WTC11 (cell line): ENCODE data around the gene TRAIP. TPM values are rescaled to one million over a fixed set of nuclear protein-coding genes. Genes with fewer than 3 reads are reported as not detected.

Source experiments
- ATAC-seq: fragments of 200-7000 bp; cut with Tn5 transposase; 2 replicates; pipeline ENCODE4 v1.10.0; 2021; ENCODE audit warnings: mild to moderate bottlenecking, moderate library complexity
- CTCF ChIA-PET: fragments of 300-600 bp; sonication (Branson Sonifier 250); formaldehyde crosslinking; loops from one replicate; lab custom pipeline; 2021; ENCODE audit warnings: antibody characterized with exemption; lab: Charles Lee
- POLR2A ChIA-PET: fragments of 350-600 bp; sonication (Branson Sonifier 250); formaldehyde crosslinking; loops from one replicate; lab custom pipeline; 2021; ENCODE audit warnings: antibody characterized with exemption; lab: Charles Lee
- DNase-seq: peaks from one replicate; pipeline ENCODE4 v3.0.0; 2021; ENCODE audit warnings: low spot score
- H3K27ac Mint-ChIP-seq: 2 replicates; pipeline ENCODE4 v1.8.0; 2021; ENCODE audit warnings: mixed read lengths
- H3K27me3 Mint-ChIP-seq: 2 replicates; pipeline ENCODE4 v1.8.0; 2021; ENCODE audit warnings: low read depth, mild to moderate bottlenecking, moderate library complexity, mixed read lengths
- H3K36me3 Mint-ChIP-seq: 2 replicates; pipeline ENCODE4 v1.8.0; 2021; ENCODE audit warnings: mixed read lengths
- H3K4me1 Mint-ChIP-seq: 2 replicates; pipeline ENCODE4 v1.8.0; 2022; ENCODE audit warnings: mixed read lengths
- H3K4me3 Mint-ChIP-seq: 2 replicates; pipeline ENCODE4 v1.8.0; 2021; ENCODE audit warnings: mild to moderate bottlenecking, moderate library complexity, mixed read lengths
- H3K9me3 Mint-ChIP-seq: 2 replicates; pipeline ENCODE4 v1.8.0; 2021; ENCODE audit warnings: mixed read lengths
- GTF2I ChIP-seq: fragments of 250-450 bp; sonication (Bioruptor Pico); conservative IDR thresholded peaks from 2 replicates; pipeline ENCODE4 v1.4.0; 2021; ENCODE audit warnings: mild to moderate bottlenecking
- JAZF1 ChIP-seq: fragments of 250-450 bp; sonication (Bioruptor Pico); IDR thresholded peaks from 2 replicates; pipeline ENCODE4 v1.9.0; 2021; ENCODE audit warnings: moderate library complexity, mild to moderate bottlenecking, inconsistent platforms
- NFE2L1 ChIP-seq: sonication (generic); formaldehyde crosslinking; IDR thresholded peaks from 2 replicates; pipeline ENCODE4 v1.8.1; 2023; ENCODE audit warnings: missing genetic modification reagents
- NR3C1 ChIP-seq: sonication (generic); formaldehyde crosslinking; conservative IDR thresholded peaks from 2 replicates; pipeline ENCODE4 v1.8.1; 2023; ENCODE audit warnings: low read depth, mild to moderate bottlenecking, missing genetic modification reagents
- RORB ChIP-seq: fragments of 250-450 bp; sonication (Bioruptor Pico); IDR thresholded peaks from 2 replicates; pipeline ENCODE4 v1.9.0; 2021; ENCODE audit warnings: mild to moderate bottlenecking
- STAT6 ChIP-seq: sonication (generic); formaldehyde crosslinking; conservative IDR thresholded peaks from 2 replicates; pipeline ENCODE4 v1.8.1; 2023; ENCODE audit warnings: mild to moderate bottlenecking, low read depth, missing genetic modification reagents, moderate library complexity
- TCF7 ChIP-seq: sonication (generic); formaldehyde crosslinking; IDR thresholded peaks from 2 replicates; pipeline ENCODE4 v1.8.0; 2022; ENCODE audit warnings: mild to moderate bottlenecking, low read depth, missing genetic modification reagents, moderate library complexity
- USF1 ChIP-seq: sonication (generic); formaldehyde crosslinking; IDR thresholded peaks from 2 replicates; pipeline ENCODE4 v1.8.0; 2022; ENCODE audit warnings: mild to moderate bottlenecking, missing genetic modification reagents
- ZBTB21 ChIP-seq: sonication (generic); formaldehyde crosslinking; IDR thresholded peaks from 2 replicates; pipeline ENCODE4 v1.8.1; 2023; ENCODE audit warnings: mild to moderate bottlenecking, missing genetic modification reagents, borderline replicate concordance
- ZNF138 ChIP-seq: sonication (generic); formaldehyde crosslinking; conservative IDR thresholded peaks from 2 replicates; pipeline ENCODE4 v1.8.1; 2022; ENCODE audit warnings: mild to moderate bottlenecking, moderate library complexity, missing genetic modification reagents
- ZNF396 ChIP-seq: fragments of 250-450 bp; sonication (Bioruptor Pico); IDR thresholded peaks from 2 replicates; pipeline ENCODE4 v1.8.0; 2021; ENCODE audit warnings: mild to moderate bottlenecking, moderate library complexity, borderline replicate concordance
- ZNF425 ChIP-seq: fragments of 250-450 bp; sonication (Bioruptor Pico); conservative IDR thresholded peaks from 2 replicates; pipeline ENCODE4 v1.9.0; 2021; ENCODE audit warnings: mild to moderate bottlenecking
- total RNA-seq: library from RNA; stranded (reverse); gene quantifications from 3 replicates; pipeline ENCODE4 v1.2.3, GENCODE V29; 2021
- TF ChIP-seq, protein P1 (sequence below): sonication (generic); formaldehyde crosslinking; IDR thresholded peaks from 2 replicates; pipeline ENCODE4 v1.8.1; 2023; ENCODE audit warnings: mild to moderate bottlenecking, moderate library complexity, missing genetic modification reagents
- TF ChIP-seq, protein P2 (sequence below): sonication (generic); formaldehyde crosslinking; IDR thresholded peaks from 2 replicates; pipeline ENCODE4 v1.8.1; 2022; ENCODE audit warnings: low read depth, missing genetic modification reagents, borderline replicate concordance
- TF ChIP-seq, protein P3 (sequence below): sonication (generic); formaldehyde crosslinking; IDR thresholded peaks from 2 replicates; pipeline ENCODE4 v1.8.1; 2022; ENCODE audit warnings: mild to moderate bottlenecking, missing genetic modification reagents, moderate library complexity, borderline replicate concordance
- TF ChIP-seq, protein P4 (sequence below): fragments of 250-450 bp; sonication (Bioruptor Pico); IDR thresholded peaks from 2 replicates; pipeline ENCODE4 v1.9.0; 2021; ENCODE audit warnings: mild to moderate bottlenecking
- TF ChIP-seq, protein P5 (sequence below): sonication (generic); formaldehyde crosslinking; IDR thresholded peaks from 2 replicates; pipeline ENCODE4 v1.8.1; 2022; ENCODE audit warnings: mild to moderate bottlenecking, moderate library complexity, missing genetic modification reagents

TRAIP gene
- total RNA-seq, 1 experiment from 2014 or later = 25.9 TPM

- CTCF ChIA-PET = interaction anchor here (3.9 kb wide), 1 partner anchor 25 kb away, joined by 11 read pairs; no protein-coding TSS in a partner anchor
- DNase-seq = no peak
- ATAC-seq = no peak
- POLR2A ChIA-PET = no interaction called here
- no peak overlapping the region for H3K27ac Mint-ChIP-seq
- peaks cover 13% of the 10 kb centered on the region for H3K36me3 Mint-ChIP-seq
- H3K4me1 Mint-ChIP-seq = peaks cover 44% of the 10 kb centered on the region
- TF ChIP-seq ZNF396 (CRISPR knock-in tag) (no peak), RORB (CRISPR knock-in tag) (no peak), JAZF1 (CRISPR knock-in tag) (no peak), STAT6 (CRISPR knock-in tag) (no peak), TCF7 (no peak), ZBTB21 (CRISPR knock-in tag) (no peak), ZNF425 (CRISPR knock-in tag) (no peak), ZNF138 (CRISPR knock-in tag) (no peak), USF1 (CRISPR knock-in tag) (no peak), NFE2L1 (no peak), NR3C1 (CRISPR knock-in tag) (no peak), GTF2I (CRISPR knock-in tag) (no peak)
- TF ChIP-seq, protein P1, sequence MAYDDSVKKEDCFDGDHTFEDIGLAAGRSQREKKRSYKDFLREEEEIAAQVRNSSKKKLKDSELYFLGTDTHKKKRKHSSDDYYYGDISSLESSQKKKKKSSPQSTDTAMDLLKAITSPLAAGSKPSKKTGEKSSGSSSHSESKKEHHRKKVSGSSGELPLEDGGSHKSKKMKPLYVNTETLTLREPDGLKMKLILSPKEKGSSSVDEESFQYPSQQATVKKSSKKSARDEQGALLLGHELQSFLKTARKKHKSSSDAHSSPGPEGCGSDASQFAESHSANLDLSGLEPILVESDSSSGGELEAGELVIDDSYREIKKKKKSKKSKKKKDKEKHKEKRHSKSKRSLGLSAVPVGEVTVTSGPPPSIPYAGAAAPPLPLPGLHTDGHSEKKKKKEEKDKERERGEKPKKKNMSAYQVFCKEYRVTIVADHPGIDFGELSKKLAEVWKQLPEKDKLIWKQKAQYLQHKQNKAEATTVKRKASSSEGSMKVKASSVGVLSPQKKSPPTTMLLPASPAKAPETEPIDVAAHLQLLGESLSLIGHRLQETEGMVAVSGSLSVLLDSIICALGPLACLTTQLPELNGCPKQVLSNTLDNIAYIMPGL (CRISPR knock-in tag) = no peak
- TF ChIP-seq, protein P2, sequence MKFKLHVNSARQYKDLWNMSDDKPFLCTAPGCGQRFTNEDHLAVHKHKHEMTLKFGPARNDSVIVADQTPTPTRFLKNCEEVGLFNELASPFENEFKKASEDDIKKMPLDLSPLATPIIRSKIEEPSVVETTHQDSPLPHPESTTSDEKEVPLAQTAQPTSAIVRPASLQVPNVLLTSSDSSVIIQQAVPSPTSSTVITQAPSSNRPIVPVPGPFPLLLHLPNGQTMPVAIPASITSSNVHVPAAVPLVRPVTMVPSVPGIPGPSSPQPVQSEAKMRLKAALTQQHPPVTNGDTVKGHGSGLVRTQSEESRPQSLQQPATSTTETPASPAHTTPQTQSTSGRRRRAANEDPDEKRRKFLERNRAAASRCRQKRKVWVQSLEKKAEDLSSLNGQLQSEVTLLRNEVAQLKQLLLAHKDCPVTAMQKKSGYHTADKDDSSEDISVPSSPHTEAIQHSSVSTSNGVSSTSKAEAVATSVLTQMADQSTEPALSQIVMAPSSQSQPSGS (CRISPR knock-in tag) = no peak
- TF ChIP-seq, protein P3, sequence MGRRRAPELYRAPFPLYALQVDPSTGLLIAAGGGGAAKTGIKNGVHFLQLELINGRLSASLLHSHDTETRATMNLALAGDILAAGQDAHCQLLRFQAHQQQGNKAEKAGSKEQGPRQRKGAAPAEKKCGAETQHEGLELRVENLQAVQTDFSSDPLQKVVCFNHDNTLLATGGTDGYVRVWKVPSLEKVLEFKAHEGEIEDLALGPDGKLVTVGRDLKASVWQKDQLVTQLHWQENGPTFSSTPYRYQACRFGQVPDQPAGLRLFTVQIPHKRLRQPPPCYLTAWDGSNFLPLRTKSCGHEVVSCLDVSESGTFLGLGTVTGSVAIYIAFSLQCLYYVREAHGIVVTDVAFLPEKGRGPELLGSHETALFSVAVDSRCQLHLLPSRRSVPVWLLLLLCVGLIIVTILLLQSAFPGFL = no peak
- TF ChIP-seq, protein P4, sequence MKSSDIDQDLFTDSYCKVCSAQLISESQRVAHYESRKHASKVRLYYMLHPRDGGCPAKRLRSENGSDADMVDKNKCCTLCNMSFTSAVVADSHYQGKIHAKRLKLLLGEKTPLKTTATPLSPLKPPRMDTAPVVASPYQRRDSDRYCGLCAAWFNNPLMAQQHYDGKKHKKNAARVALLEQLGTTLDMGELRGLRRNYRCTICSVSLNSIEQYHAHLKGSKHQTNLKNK (CRISPR knock-in tag) = no peak
- TF ChIP-seq, protein P5, sequence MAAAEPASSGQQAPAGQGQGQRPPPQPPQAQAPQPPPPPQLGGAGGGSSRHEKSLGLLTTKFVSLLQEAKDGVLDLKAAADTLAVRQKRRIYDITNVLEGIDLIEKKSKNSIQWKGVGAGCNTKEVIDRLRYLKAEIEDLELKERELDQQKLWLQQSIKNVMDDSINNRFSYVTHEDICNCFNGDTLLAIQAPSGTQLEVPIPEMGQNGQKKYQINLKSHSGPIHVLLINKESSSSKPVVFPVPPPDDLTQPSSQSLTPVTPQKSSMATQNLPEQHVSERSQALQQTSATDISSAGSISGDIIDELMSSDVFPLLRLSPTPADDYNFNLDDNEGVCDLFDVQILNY (CRISPR knock-in tag) = no peak
- H3K4me3 Mint-ChIP-seq = no peak overlapping the region
- H3K9me3 Mint-ChIP-seq = no peaks in the 10 kb centered on the region
- H3K27me3 Mint-ChIP-seq = no peaks in the 10 kb centered on the region
Measured at GRCh38 chr3:49864505-49864904, 8.1 kb upstream of the TRAIP start.
